Measurements from ENCODE around the gene PRAMEF10. TPM values are rescaled to one million over a fixed set of nuclear protein-coding genes. Genes with fewer than 3 reads are reported as not detected.
"Not testable (repeated sequence)": the region's sequence is repeated elsewhere in the genome, so short reads cannot be mapped to it uniquely, and the experiment has no call there.

Gene PRAMEF10
- total RNA-seq (not detected), polyA plus RNA-seq (not detected)
- long read RNA-seq, donor 1: 0 reads
- long read RNA-seq, donor 2: 0 reads

DNA sequence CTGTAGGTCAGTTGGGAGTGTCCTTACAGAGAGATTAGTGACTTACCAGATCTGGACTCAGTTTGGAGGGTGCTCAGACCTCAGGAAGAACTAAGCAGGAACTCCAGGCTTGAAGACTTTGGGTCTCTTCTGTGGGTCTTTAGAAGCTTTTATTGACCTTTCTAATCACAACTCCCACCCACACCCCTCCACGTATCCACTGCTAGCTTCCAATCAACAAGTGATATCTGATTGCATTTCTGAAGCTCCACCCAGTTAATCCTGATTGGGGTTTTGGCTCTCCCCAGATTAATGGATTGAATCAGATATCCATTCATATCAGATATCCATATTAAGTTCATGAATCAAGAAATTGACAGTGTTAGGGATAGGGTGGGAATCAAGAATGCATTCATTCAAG lies at the start of gene PRAMEF10:
Gene PRAMEF10 (minus strand): TSS at position 101 of the 400 bp plus-strand sequence. CDS start 2,423 bp downstream, outside the sequence.
- H3K36me3 ChIP-seq (ENCODE audit: insufficient read depth in 1 of 2, low read depth in 1 of 2); H3K4me1 ChIP-seq; H3K27me3 ChIP-seq (ENCODE audit: insufficient read depth in 3 of 3, low read length in 2 of 3); intact Hi-C loops (cut with DNase I); H3K4me3 ChIP-seq; ATAC-seq; H3K27ac ChIP-seq; H3K9me3 ChIP-seq; DNase-seq: not testable (repeated sequence)
- 50 to 89% methylated on average over 1 of the region's 1 CpG; no CpG with 5 or more reads in 1 of the 3 donors for WGBS, 3 donors

DNA sequence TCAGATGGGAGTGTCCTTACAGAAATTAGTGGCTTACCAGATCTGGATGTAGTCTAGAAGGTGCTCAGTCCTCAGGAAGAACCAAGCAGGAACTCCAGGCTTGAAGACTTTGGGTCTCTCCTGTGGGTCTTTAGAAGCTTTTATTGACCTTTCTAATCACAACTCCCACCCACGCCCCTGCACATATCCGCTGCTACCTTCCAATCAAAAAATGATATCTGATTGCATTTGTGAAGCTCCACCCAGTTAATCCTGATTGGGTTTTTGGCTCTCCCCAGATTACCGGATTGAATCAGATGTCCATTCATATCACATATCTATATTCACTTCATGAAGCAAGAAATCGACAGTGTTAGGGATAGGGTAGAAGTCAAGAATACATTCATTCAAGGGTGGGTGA lies 49.4 kb upstream of the PRAMEF10 start, which contains the start of gene PRAMEF6:
Gene PRAMEF6 (minus strand): TSS at position 101 of the 400 bp plus-strand sequence. CDS start 5,062 bp downstream, outside the sequence.
- intact Hi-C loops (cut with DNase I); H3K36me3 ChIP-seq (ENCODE audit: insufficient read depth in 1 of 2, low read depth in 1 of 2); ATAC-seq; H3K4me3 ChIP-seq; DNase-seq; H3K27me3 ChIP-seq (ENCODE audit: insufficient read depth in 3 of 3, low read length in 2 of 3); H3K4me1 ChIP-seq; H3K9me3 ChIP-seq; H3K27ac ChIP-seq: not testable (repeated sequence)
- 79 to 92% (median 88%) methylated on average over 2 of the region's 4 CpGs for WGBS, 3 donors

DNA sequence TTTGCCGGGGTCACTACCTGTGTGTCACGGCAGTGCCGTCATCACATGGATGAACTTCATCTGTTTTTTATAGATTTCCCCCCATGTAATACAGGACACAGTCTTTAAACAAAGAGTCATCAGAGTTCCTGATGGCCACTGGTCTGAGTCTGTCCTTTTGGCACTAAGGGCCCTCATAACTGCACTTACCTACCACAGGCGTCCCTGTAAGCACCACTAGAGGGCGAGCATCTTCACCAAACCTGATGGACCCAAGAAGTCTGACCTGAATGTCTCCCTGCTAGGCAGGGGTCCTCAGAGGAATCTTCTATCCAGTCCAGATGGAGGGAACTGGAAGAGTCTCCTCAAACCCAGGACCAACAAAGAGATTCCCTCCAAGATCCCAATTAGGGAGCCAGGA lies 26.3 kb upstream of the PRAMEF10 start:
- ATAC-seq; H3K36me3 ChIP-seq (ENCODE audit: insufficient read depth in 1 of 2, low read depth in 1 of 2); DNase-seq; H3K27ac ChIP-seq; intact Hi-C loops (cut with DNase I); H3K9me3 ChIP-seq; H3K4me3 ChIP-seq; H3K4me1 ChIP-seq; H3K27me3 ChIP-seq (ENCODE audit: insufficient read depth in 3 of 3, low read length in 2 of 3): not testable (repeated sequence)
- 10 to 37% (median 33%) methylated on average over 1 to 3 of the region's 5 CpGs for WGBS, 3 donors

- 61 to 63% (median 63%) methylated on average over 2 of the region's 2 CpGs for WGBS, 3 donors
- H3K27me3 ChIP-seq (ENCODE audit: insufficient read depth in 3 of 3, low read length in 2 of 3); H3K36me3 ChIP-seq (ENCODE audit: insufficient read depth in 1 of 2, low read depth in 1 of 2); H3K4me1 ChIP-seq; DNase-seq; H3K27ac ChIP-seq; H3K4me3 ChIP-seq; intact Hi-C loops (cut with DNase I); H3K9me3 ChIP-seq; ATAC-seq: not testable (repeated sequence)
These were observed 23.7 kb upstream of the PRAMEF10 start for GRCh38 chr1:12921749-12922148.

- H3K27me3 ChIP-seq (ENCODE audit: insufficient read depth in 3 of 3, low read length in 2 of 3); ATAC-seq; intact Hi-C loops (cut with DNase I): not testable (repeated sequence)
These were observed 18.2 kb upstream of the PRAMEF10 start, which contains the start of gene PRAMEF7 for GRCh38 chr1:12916310-12916709. TSS of gene PRAMEF7 (plus strand) at chr1:12916610. CDS start at chr1:12917693, 1,083 bp downstream.

GRCh38 chr1:12903793-12904572 lies 5.9 kb upstream of the PRAMEF10 start:
- H3K36me3 ChIP-seq (ENCODE audit: insufficient read depth in 1 of 2, low read depth in 1 of 2); H3K4me1 ChIP-seq; H3K4me3 ChIP-seq; intact Hi-C loops (cut with DNase I); H3K9me3 ChIP-seq; ATAC-seq; H3K27ac ChIP-seq; DNase-seq; H3K27me3 ChIP-seq (ENCODE audit: insufficient read depth in 3 of 3, low read length in 2 of 3): not testable (repeated sequence)
- WGBS, 3 donors: 42 to 80% (median 70%) methylated on average over 2 to 4 of the region's 5 CpGs

More at GRCh38 chr1:12916310-12916709, 18.2 kb upstream of the PRAMEF10 start, which contains the start of gene PRAMEF7:
- H3K36me3 ChIP-seq (ENCODE audit: insufficient read depth in 1 of 2, low read depth in 1 of 2); H3K4me1 ChIP-seq; H3K9me3 ChIP-seq; H3K4me3 ChIP-seq; DNase-seq; H3K27ac ChIP-seq: not testable (repeated sequence)
- no CpG with 5 or more reads among the region's 1 CpG for WGBS, 3 donors

- ATAC-seq; intact Hi-C loops (cut with DNase I); H3K4me1 ChIP-seq; H3K27ac ChIP-seq; H3K36me3 ChIP-seq (ENCODE audit: insufficient read depth in 1 of 2, low read depth in 1 of 2); H3K27me3 ChIP-seq (ENCODE audit: insufficient read depth in 3 of 3, low read length in 2 of 3); DNase-seq; H3K9me3 ChIP-seq; H3K4me3 ChIP-seq: not testable (repeated sequence)
These were observed 1.1 kb upstream of the PRAMEF10 start for GRCh38 chr1:12899186-12899585.

- H3K27me3 ChIP-seq (ENCODE audit: insufficient read depth in 3 of 3, low read length in 2 of 3); H3K27ac ChIP-seq; H3K4me3 ChIP-seq; DNase-seq; H3K9me3 ChIP-seq; ATAC-seq; H3K36me3 ChIP-seq (ENCODE audit: insufficient read depth in 1 of 2, low read depth in 1 of 2); H3K4me1 ChIP-seq; intact Hi-C loops (cut with DNase I): not testable (repeated sequence)
- 49 to 76% (median 73%) methylated on average over 3 of the region's 3 CpGs for WGBS, 3 donors
These were observed 12.0 kb downstream of the PRAMEF10 start, which contains the start of gene PRAMEF4 for GRCh38 chr1:12886101-12886500. TSS of gene PRAMEF4 (minus strand) at chr1:12886201. CDS start at chr1:12883394, 2,807 bp downstream.

- ATAC-seq; H3K4me1 ChIP-seq; H3K9me3 ChIP-seq; H3K27ac ChIP-seq; DNase-seq; H3K27me3 ChIP-seq (ENCODE audit: insufficient read depth in 3 of 3, low read length in 2 of 3); H3K36me3 ChIP-seq (ENCODE audit: insufficient read depth in 1 of 2, low read depth in 1 of 2); intact Hi-C loops (cut with DNase I); H3K4me3 ChIP-seq: not testable (repeated sequence)
- WGBS, 3 donors: 81 to 100% (median 86%) methylated on average over 2 to 3 of the region's 4 CpGs
These were observed 19.6 kb downstream of the PRAMEF10 start for GRCh38 chr1:12878453-12878852.

DNA sequence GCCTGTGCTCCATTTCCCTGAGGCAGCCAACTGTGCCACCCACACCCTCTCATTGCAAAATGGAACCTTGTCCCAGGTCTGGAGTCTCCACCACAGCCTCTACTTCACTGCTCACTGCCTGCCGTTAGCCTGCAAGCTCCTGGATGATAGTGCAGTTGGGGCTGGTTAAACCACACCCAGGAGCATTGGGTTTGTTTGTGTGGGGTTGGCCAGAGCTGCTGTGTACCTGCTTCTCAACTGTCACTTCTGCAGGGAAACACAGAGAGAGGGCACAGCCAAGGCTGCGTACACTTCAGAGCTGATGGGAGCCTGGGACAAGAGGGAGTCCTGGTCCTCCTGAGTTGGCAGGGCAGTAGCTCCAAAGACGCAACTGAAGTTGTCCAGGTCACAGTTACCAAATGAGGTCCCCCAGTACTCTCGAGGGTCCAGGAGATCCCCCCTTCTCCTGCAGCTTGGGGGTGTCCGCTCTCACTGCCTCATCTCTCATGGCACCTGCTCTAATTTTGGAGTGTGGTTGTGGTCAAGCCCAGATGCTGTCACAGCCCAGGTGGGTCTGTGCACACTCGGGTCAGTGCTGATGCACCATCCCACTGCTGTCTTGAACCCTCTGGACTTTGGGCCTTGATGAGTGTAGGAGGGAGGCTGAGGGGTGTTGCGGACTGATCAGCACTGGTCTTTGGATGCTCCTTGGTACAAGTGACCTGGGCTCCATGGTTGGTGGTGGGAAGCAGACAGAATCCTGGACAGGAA lies 34.8 kb downstream of the PRAMEF10 start:
- ATAC-seq; DNase-seq; H3K36me3 ChIP-seq (ENCODE audit: insufficient read depth in 1 of 2, low read depth in 1 of 2); H3K9me3 ChIP-seq; H3K27me3 ChIP-seq (ENCODE audit: insufficient read depth in 3 of 3, low read length in 2 of 3); H3K4me1 ChIP-seq; H3K4me3 ChIP-seq; H3K27ac ChIP-seq; intact Hi-C loops (cut with DNase I): not testable (repeated sequence)
- 81 to 91% (median 86%) methylated on average over 2 to 4 of the region's 7 CpGs for WGBS, 3 donors

DNA sequence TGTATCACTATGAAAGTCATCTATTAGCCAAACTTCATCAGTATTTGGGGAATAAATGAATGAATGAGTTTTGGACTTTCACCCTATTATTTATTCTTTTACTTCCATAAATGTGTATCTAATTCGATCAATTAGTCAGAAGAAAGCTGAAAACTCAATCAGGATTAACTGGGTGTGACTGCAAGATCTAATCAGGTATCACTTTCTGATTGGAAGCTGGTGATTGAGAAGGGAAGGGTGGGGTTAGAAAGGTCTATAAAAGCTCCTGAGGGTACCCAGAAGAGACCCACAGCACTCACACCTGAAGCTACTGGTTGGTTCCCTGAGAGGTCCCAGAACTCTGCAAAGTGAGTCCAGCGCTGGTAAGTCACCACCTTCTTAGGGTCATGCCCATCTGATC lies 41.3 kb downstream of the PRAMEF10 start, which contains the start of gene PRAMEF2:
Gene PRAMEF2 (plus strand): TSS at position 301 of the 400 bp plus-strand sequence. CDS start 1,924 bp downstream, outside the sequence.
- H3K4me3 ChIP-seq; DNase-seq; H3K36me3 ChIP-seq (ENCODE audit: insufficient read depth in 1 of 2, low read depth in 1 of 2); H3K4me1 ChIP-seq; H3K9me3 ChIP-seq; H3K27ac ChIP-seq; H3K27me3 ChIP-seq (ENCODE audit: insufficient read depth in 3 of 3, low read length in 2 of 3); intact Hi-C loops (cut with DNase I); ATAC-seq: not testable (repeated sequence)
- WGBS, 3 donors: 17 to 57% (median 52%) methylated on average over 1 to 2 of the region's 2 CpGs

Measured in psoas muscle (tissue), 8 donors.